ENCODE measurements around the gene IRAK2. TPM values are rescaled to one million over a fixed set of nuclear protein-coding genes. Genes with fewer than 3 reads are reported as not detected.
"Not testable (repeated sequence)": the region's sequence is repeated elsewhere in the genome, so short reads cannot be mapped to it uniquely, and the experiment has no call there.

The IRAK2 gene
- total and polyA plus RNA-seq, 2 experiments from 2014 or later: 1.1 to 2.1 TPM

DNA sequence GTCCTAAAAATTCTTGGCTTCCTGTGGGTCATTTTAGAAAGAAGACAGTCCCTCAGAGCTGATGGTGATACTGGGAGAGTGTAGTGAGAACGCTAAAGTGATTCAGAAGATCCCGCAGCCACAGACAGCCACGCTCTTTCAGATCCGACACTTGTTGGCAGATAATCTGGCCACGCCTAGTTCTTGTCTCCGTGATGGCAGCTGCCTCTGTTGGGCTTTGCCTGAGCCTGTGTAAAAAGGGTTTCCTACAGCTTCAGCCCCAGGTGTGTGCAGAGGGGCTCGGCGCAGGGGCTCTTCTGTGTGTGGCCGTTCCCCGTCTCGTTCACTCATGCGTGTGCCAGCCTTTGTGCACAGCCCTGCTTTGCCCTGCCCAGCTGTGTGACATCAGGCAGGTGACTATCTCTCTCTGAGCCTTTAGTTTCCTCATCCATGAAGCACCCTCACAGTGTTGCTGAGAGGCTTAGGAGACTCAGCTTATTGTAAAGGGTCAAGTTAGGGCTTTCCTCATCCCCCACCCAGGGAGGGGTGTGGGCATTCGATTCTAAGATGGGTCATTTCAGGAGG, 6.3 kb downstream of the IRAK2 start:
- H3K27me3 ChIP-seq (replicated peaks; ENCODE audit: insufficient read depth): no peaks in the 10 kb centered on the region
- no peak for TF ChIP-seq EZH2 (IDR thresholded peaks at IDR 0.05; ENCODE audit: insufficient read depth, poor library complexity, severe bottlenecking)
- no peaks in the 10 kb centered on the region for H3K36me3 ChIP-seq (ENCODE audit: low read depth)
- no peak overlapping the region for H3K9ac ChIP-seq
- no peak overlapping the region for H3K4me2 ChIP-seq (ENCODE audit: unreplicated experiment)
- in situ Hi-C loops (cut with MboI): no loop called here
- 91 to 96% methylated on average over 13 of the region's 13 CpGs for WGBS, 2 experiments (ENCODE audit: low coverage in 1 of 2, low lambda C conversion rate in 2 of 2, missing lambda C conversion rate in 2 of 2)
- no peaks in the 10 kb centered on the region for H3K79me2 ChIP-seq (ENCODE audit: insufficient read depth)
- H3K27ac ChIP-seq: no peak overlapping the region
- H3K4me3 ChIP-seq: no peak overlapping the region
- no peak overlapping the region for H2AFZ ChIP-seq
- H3F3A ChIP-seq (ENCODE audit: insufficient read depth): peaks cover 14% of the 10 kb centered on the region
- DNase-seq: no peak
- H4K20me1 ChIP-seq (ENCODE audit: insufficient read depth): no peaks in the 10 kb centered on the region
- no peaks in the 10 kb centered on the region for H3K9me3 ChIP-seq (ENCODE audit: low read depth)
- H3K9me2 ChIP-seq (ENCODE audit: insufficient read depth): no peaks in the 10 kb centered on the region
- H3K4me1 ChIP-seq (ENCODE audit: insufficient read depth): peaks cover 13% of the 10 kb centered on the region

DNA sequence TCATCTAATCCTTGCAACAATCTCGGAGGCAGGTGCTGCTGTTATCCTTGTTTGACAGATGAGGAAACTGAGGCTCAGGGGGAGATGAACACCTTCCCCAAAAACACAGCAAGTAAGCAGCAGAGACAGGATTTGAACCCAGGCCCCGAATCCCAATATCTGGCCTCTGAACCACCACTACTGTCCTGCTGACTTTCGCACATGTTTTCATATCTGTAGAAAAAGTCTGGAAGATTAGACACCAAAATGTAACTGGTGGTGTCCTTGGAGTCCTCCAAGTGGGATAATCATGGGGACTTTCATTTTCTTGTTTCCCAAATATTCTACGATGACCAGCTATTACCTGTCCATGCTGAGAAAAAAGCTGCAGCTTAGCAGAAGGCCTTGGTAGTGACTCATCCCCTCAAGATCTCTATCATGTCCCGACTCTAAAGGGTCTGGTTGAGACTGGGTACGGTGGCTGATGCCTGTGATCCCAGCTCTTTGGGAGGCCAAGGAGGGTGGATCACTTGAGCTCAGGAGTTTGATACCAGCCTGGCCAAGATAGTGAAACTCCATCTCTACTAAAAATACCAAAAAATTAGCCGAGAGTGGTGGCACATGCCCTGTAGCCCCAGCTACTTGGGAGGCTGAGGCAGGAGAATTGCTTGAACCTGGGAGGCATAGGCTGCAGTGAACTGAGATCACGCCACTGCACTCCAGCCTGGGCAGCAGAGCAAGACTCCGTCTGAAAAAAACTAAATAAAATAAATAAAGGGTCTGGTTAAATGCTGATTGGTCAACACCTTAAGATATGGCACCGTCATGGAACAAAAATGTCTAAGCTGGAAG, 8.6 kb downstream of the IRAK2 start:
- no peak for TF ChIP-seq EZH2phosphoT487 (IDR thresholded peaks at IDR 0.05; ENCODE audit: insufficient read depth, low read depth)
- TF ChIP-seq EZH2 (IDR thresholded peaks at IDR 0.05; ENCODE audit: insufficient read depth, poor library complexity, severe bottlenecking): no peak
- peak; percentile 56 for DNase-seq
- no peaks in the 10 kb centered on the region for H3K79me2 ChIP-seq (ENCODE audit: insufficient read depth)
- peaks cover 13% of the 10 kb centered on the region for H3K4me1 ChIP-seq (ENCODE audit: insufficient read depth)
- H2AFZ ChIP-seq: no peak overlapping the region
- WGBS, 2 experiments (ENCODE audit: low coverage in 1 of 2, low lambda C conversion rate in 2 of 2, missing lambda C conversion rate in 2 of 2): 63 to 65% methylated on average over 10 of the region's 10 CpGs
- H3K36me3 ChIP-seq (ENCODE audit: low read depth): no peaks in the 10 kb centered on the region
- 0 out of 2 replicates have a peak overlapping the region, but pooled peaks have one; percentile 10 for H3K4me3 ChIP-seq
- peak overlapping the region; percentile 60 for H3K9ac ChIP-seq
- H3K9me2 ChIP-seq (ENCODE audit: insufficient read depth): no peaks in the 10 kb centered on the region
- H3K27ac ChIP-seq: peak overlapping the region; percentile 80
- in situ Hi-C loops (cut with MboI): no loop called here
- H4K20me1 ChIP-seq (ENCODE audit: insufficient read depth): no peaks in the 10 kb centered on the region
- peak overlapping the region; percentile 55 for H3K4me2 ChIP-seq (ENCODE audit: unreplicated experiment)
- H3K27me3 ChIP-seq (replicated peaks; ENCODE audit: insufficient read depth): no peaks in the 10 kb centered on the region
- H3K9me3 ChIP-seq (ENCODE audit: low read depth): no peaks in the 10 kb centered on the region
- peaks cover 14% of the 10 kb centered on the region for H3F3A ChIP-seq (ENCODE audit: insufficient read depth)

DNA sequence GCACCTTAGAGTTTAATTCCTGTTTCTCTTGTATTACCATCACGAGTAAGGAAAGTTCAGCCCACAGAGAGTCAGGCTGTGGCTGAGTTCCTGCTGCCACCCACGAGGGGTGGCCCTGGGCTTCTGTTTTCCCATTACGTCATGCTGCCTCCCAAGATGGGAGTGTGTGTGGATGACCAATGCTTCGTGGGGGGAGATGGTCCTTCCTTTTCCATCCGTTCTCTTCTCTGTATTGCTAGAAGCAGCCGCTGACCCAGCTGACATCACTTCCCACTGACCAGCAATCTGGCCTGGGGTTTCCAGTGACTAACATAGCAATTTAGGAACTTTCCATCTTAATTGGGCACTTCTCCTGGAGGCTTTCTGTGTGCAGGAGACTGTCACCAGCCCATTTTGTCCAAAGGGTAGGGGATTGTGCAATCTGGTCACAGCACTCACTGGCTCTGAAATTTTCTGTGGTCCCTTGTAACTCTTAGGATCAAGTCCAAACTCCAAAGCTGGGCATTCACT, 9.3 kb downstream of the IRAK2 start:
- peak; percentile 97 for DNase-seq
- H3K9ac ChIP-seq: peak overlapping the region; percentile 60
- H3K27me3 ChIP-seq (replicated peaks; ENCODE audit: insufficient read depth): no peaks in the 10 kb centered on the region
- 0 out of 2 replicates have a peak overlapping the region, but pooled peaks have one; percentile 10 for H3K4me3 ChIP-seq
- WGBS, 2 experiments (ENCODE audit: low coverage in 1 of 2, low lambda C conversion rate in 2 of 2, missing lambda C conversion rate in 2 of 2): 2 to 4% methylated on average over 6 of the region's 6 CpGs
- TF ChIP-seq EZH2phosphoT487 (IDR thresholded peaks at IDR 0.05; ENCODE audit: insufficient read depth, low read depth) (no peak), EZH2 (IDR thresholded peaks at IDR 0.05; ENCODE audit: insufficient read depth, poor library complexity, severe bottlenecking) (no peak)
- no peaks in the 10 kb centered on the region for H3K9me3 ChIP-seq (ENCODE audit: low read depth)
- H3K9me2 ChIP-seq (ENCODE audit: insufficient read depth): no peaks in the 10 kb centered on the region
- peak overlapping the region; percentile 80 for H3K27ac ChIP-seq
- peaks cover 14% of the 10 kb centered on the region for H3F3A ChIP-seq (ENCODE audit: insufficient read depth)
- peaks cover 13% of the 10 kb centered on the region for H3K4me1 ChIP-seq (ENCODE audit: insufficient read depth)
- in situ Hi-C loops (cut with MboI): no loop called here
- H3K79me2 ChIP-seq (ENCODE audit: insufficient read depth): no peaks in the 10 kb centered on the region
- H2AFZ ChIP-seq: no peak overlapping the region
- no peaks in the 10 kb centered on the region for H3K36me3 ChIP-seq (ENCODE audit: low read depth)
- no peaks in the 10 kb centered on the region for H4K20me1 ChIP-seq (ENCODE audit: insufficient read depth)
- H3K4me2 ChIP-seq (ENCODE audit: unreplicated experiment): peak overlapping the region; percentile 8

DNA sequence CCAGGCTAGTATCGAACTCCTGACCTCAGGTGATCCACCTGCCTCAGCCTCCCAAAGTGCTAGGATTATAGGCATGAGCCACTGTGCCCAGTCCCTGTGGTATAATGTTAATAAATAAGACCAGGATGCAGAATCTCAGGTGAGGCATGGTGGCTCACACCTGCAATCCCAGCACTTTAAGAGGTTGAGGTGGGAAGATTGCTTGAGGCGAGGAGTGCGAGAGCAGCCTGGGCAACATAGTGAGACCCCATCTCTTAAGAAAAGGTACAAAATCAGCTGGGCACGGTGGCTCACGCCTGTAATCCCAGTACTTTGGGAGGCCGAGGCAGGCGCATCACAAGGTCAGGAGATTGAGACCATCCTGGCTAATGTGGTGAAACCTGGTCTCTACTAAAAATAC, 10.6 kb downstream of the IRAK2 start:
- H3K9me3 ChIP-seq (ENCODE audit: low read depth); H3K9me2 ChIP-seq (ENCODE audit: insufficient read depth); H3K27ac ChIP-seq; in situ Hi-C loops (cut with MboI); H3K27me3 ChIP-seq (replicated peaks; ENCODE audit: insufficient read depth); H2AFZ ChIP-seq; H3K79me2 ChIP-seq (ENCODE audit: insufficient read depth); H4K20me1 ChIP-seq (ENCODE audit: insufficient read depth); H3K4me2 ChIP-seq (ENCODE audit: unreplicated experiment); H3K9ac ChIP-seq; DNase-seq; H3K36me3 ChIP-seq (ENCODE audit: low read depth); H3K4me3 ChIP-seq: not testable (repeated sequence)
- Histone ChIP-seq H3K4me1 (ENCODE audit: insufficient read depth) (peaks cover 13% of the 10 kb centered on the region), H3F3A (ENCODE audit: insufficient read depth) (peaks cover 14% of the 10 kb centered on the region)
- 97 to 98% methylated on average over 7 of the region's 7 CpGs for WGBS, 2 experiments (ENCODE audit: low coverage in 1 of 2, low lambda C conversion rate in 2 of 2, missing lambda C conversion rate in 2 of 2)

DNA sequence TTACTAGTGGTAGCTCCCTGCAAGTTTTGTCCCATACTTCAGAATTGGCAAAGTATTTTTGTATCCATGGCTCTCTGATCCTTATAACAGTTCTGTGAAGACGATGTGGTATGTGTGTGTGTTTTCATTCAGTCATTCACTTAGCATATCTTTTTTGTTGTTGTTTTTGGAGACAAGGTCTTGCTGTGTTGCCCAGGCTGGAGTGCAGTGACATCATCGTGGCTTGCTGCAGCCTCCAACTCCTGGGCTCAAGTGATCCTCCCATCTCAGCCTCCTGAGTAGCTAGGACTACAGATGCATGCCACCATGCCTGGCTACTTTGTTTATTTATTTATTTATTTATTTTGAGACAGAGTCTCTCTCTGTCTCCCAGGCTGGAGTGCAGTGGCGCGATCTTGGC, 11.4 kb downstream of the IRAK2 start:
- in situ Hi-C loops (cut with MboI); H3K27me3 ChIP-seq (replicated peaks; ENCODE audit: insufficient read depth); H3K4me3 ChIP-seq; H3K9ac ChIP-seq; H3K27ac ChIP-seq; H3K4me2 ChIP-seq (ENCODE audit: unreplicated experiment); H3K9me2 ChIP-seq (ENCODE audit: insufficient read depth); H2AFZ ChIP-seq; H3K79me2 ChIP-seq (ENCODE audit: insufficient read depth); H3K36me3 ChIP-seq (ENCODE audit: low read depth); H3K9me3 ChIP-seq (ENCODE audit: low read depth); H4K20me1 ChIP-seq (ENCODE audit: insufficient read depth); DNase-seq: not testable (repeated sequence)
- Histone ChIP-seq H3F3A (ENCODE audit: insufficient read depth) (peaks cover 14% of the 10 kb centered on the region), H3K4me1 (ENCODE audit: insufficient read depth) (peaks cover 13% of the 10 kb centered on the region)
- whole genome bisulfite sequencing, 2 experiments (ENCODE audit: low coverage in 1 of 2, low lambda C conversion rate in 2 of 2, missing lambda C conversion rate in 2 of 2): 70 to 100% methylated on average over 3 to 4 of the region's 4 CpGs
